HG03558 (cell line): ENCODE data around the gene EFR3B.

ENCODE experiments used
- ATAC-seq: cut with Tn5 transposase; IDR thresholded peaks from one replicate; pipeline ENCODE4 v1.9.1; 2021; ENCODE audit warnings: moderate number of reproducible peaks; ENCODE audit not compliant: unreplicated experiment; ENCODE audit errors: extremely low read depth

Gene EFR3B

DNA sequence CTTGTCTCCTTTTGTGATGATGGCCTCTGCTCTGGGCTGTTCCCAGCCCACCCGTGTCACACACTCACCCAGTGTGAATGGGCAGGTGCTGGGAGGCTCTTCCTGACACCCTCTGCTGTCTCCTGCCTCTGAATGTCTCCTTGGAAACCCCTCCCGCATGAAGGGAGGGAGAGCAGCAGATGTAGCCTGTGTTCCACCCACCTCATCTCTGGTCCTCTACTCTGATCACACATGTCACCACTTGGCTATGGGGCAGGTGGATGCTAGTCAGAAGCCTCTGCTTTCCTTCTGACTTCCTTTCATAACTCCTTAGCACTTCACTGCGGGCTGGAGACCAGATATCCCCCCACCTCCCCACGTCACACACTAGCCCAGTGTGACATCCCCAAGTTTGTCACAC is 23.9 kb downstream of the EFR3B start:
- ATAC-seq, result no peak

DNA sequence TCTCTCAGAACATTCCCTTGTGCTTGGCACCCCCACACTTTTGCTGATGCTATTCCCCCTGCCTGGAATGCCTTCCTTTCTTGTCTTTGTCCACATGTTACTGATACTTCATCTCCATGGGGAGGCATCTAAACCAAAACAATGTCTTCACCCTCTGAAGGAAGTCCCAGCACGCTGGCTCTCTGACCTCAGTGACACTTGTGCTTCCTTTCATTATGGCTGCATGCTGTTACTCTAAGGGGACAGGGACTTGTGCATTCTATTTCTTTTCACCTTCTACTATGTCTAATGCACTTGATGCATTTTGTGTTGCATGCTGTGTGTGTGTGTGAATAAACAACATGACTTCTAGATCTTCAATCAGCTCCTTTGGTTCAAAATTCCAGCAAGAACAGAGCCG is 24.6 kb downstream of the EFR3B start:
- no peak for ATAC-seq

DNA sequence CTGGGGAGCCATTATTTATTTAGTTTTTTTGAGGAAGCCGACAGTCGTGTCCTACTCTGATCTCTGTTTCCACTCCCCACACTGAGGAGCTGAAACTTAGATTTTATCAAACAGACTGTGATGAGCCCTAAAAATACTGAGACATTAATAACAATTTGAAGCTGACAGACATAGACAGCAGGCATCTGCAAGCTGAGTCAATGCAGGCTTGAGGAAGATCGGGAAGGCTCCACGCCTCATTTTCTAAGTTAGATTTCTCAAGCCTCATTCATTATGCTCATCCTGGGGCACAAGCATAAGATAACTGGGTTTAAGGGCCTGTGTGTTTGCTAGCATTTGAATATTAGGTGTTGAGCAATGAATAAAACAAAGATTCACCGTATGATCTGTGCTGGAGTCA is 26.3 kb downstream of the EFR3B start:
- no peak for ATAC-seq

DNA sequence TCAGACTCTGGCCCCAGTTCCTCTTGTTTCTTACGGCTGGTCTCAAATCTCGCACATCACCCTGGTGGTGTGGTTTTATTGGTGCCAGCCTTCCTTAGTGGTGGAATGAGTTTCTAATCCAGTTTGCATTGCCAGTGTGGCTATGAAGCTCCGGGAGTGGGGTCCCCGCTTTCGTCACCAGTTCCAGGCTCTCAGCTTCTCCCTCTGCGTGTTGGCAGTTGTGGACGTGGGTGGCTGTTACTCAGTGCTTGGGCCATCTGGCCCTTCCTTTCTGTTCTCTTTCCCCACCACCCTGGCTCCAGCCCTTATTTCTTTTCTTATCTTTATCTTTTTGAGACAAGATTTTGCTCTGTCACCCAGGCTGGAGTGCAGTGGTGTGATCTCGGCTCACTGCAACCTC is 30.1 kb downstream of the EFR3B start:
- no peak for ATAC-seq

DNA sequence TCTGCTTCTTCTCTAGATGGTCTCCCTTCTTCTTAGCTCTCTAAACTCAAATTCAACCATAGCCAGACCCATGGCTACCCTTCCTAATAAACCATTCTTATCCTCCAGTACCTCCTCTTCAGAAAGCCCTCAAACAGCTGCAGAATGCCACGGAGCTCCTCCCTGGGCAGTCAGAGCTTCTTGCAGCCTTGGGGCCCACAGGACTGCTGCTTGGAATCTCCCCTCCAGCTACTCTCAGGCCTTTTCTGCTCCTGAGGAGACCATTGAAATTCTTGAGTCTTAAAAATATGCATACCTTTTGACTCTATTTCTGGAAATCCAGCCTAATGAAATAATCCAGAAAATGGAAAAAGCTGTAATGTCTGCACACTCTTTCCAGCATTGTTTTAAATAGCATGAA is 30.7 kb downstream of the EFR3B start:
- ATAC-seq, result no peak

DNA sequence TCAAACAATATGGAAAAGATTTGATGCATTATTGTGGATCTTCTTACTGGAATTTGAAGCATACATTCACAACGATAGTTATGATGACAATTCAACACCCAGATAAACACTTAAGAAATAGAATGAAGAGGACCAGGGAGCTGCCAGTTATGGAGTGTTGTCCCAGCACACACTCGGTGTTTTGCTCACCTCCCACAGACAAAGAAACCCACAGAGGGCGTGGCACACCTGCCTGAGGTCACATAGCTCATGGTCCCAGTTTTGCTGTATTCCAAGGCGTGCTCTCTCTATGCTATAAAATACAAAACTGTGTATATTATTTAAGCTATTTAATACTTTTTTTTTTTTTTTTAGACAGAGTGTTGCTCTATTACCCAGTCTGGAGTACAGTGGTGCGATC is 31.1 kb downstream of the EFR3B start:
- ATAC-seq, result no peak

DNA sequence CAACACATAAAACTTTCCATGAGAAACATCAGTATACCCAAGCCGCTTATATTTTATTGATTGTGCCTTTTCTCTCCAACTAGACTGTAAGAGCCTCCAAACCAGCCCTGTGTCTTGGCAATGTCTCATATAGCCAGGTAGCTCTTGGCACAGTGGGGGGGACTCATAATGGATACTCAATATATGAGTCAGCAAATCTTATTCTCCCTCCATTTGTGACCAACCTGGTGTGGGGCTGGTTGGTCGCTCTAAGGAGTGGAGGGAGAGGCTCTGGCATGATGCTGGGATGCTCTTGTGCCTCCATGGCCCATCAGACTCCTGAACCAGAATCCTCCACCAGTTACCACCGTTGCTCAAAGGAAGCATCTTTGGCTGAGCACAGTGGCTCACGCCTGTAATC is 32.0 kb downstream of the EFR3B start:
- no peak for ATAC-seq

DNA sequence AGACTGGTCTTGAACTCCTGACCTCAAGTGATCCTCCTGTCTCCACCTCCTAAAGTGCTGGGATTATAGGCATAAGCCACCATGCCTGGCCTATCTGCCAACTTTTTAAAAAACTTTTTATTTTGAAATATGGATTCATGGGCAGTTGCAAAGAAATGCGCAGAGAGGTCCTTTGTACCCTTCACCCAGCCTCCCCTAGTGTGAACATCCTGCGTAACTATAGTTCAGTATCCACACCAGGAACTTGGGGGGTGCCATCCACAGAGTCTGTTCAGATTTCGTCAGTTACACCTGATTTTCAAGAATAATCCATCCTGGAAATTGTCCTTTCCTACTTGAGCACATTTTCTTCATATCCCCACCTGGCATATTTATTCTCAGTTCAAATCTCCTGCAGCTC is 33.0 kb downstream of the EFR3B start:
- no peak for ATAC-seq

DNA sequence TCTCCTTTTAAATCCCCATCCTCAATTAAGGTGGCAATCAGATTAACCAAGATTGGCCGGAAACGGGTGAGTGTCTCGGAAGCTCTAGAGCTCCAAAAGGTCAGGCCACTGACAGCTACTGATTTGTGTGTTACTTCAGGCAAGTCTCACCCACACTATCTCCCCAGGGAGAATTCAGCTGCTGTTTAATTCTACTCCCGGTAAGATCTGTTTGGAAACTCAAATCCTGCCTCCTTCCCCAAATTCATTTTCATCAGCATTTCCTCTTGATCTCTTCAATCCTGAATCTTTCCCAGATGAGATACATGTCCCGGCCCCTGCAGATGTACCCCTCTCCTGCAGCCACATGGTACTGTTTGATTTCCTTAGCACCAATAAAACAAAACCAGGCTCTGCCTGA is 34.9 kb downstream of the EFR3B start:
- no peak for ATAC-seq

DNA sequence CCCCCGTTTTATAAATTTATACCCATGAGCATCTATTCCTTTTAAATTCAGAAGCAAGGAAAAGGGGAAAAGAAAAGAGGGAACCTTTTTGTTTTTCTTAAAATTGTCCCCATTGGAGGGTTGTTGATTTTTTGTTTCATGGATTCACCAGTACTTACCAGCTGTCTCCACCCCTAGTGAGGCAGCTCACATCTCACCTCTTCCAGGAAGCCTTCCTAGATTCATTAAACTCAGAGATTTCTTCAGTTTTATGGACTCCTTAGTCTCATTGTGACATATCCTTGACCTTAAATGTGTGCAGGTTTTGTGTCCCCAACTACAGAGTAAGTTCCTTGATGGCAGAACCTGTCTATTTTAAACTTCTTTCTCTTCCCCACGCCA is 35.9 kb downstream of the EFR3B start:
- no peak for ATAC-seq

DNA sequence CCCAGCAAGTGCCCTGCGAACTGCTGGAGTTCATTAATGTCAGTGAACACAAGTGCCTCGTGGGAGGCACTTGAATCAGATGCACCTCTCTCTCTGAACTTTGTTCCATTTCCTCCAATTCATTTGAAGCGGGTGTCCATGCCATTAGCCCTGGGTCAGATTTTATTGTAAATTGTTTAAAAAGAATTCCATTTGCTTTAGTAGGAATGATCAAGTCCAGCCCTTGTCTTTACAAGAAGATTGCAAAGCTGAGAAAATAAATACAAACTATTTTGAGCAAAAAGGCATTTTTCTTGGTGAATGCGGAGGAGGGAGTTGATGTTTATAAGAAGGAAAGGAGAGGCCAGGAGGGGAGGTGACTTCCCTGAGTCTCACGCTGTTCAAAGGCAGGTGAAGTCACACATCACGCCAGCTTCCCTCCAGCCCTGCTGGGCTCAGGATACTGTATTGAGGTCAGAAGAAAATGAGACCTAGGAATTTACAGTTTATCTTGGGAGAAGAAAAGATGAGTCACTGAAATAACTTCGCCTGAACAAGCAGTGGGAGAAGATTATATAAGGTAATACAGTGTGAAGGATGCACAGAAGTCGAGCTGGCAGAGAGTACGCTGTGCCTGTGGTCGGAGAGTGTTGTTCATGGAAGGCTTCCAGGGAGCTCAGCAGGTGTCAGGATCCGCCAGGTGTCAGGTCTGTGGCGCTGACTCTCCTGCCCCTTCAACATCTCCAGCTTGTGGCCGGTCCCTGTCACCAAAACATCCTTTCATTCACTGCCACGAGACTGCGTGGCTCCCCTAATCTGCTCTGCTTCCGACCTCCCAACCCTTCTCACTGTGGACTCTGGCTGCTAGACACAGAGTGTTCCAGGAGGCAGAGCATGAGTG is 36.5 kb downstream of the EFR3B start:
- no peak for ATAC-seq

DNA sequence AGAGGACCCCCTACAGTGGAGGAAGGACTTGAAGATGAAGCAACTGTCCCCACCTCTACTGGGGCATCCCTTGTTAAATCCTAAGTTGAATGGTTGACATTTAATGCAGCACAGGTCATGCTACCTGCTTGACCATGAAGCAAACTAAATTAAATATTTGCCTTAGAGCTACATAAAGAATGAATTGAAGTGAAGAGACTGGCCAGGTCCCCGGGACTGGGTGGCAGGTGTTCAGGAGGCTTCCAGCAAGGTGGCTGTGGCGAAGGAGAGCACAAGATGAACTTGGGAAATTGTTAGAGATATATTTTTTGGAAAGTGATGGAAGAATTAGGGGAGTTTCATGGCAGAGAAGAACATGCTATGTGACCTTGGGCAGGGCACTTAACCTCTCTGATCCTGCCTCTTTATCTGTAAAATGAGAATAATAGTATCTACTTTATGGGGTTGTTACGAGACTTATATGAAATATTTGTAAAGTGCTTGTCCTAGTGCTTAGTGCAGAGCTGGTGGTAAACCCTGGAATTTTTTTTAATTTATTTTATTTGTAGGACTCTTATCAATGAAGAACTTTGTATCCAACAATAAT is 37.3 kb downstream of the EFR3B start:
- ATAC-seq, result no peak

DNA sequence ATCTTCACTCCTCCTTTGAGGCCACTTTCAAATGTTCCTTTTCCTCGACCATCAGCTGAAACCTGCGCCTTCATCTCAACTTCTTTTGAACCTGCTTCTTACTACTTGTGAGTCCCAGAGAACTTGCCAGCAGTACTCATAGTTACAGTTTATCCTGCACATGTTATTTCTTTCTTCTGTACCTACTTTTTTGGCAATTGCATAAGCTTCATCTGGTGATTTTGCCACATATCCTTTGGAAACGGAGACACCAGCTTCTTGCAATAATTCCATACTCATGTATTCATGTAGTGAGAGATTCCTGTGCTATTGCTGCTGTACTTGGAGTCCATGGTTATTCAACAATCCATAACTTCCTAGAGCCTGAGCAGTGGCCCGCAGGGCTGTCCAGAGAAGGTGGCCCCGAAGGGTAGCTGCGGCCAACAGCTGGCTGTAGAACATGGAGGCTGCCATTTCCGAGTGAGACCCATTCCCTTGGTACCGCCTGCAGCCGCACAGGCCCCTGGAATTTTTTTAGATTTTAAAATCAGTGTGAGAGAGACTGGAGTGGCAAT is 39.4 kb downstream of the EFR3B start:
- no peak for ATAC-seq

DNA sequence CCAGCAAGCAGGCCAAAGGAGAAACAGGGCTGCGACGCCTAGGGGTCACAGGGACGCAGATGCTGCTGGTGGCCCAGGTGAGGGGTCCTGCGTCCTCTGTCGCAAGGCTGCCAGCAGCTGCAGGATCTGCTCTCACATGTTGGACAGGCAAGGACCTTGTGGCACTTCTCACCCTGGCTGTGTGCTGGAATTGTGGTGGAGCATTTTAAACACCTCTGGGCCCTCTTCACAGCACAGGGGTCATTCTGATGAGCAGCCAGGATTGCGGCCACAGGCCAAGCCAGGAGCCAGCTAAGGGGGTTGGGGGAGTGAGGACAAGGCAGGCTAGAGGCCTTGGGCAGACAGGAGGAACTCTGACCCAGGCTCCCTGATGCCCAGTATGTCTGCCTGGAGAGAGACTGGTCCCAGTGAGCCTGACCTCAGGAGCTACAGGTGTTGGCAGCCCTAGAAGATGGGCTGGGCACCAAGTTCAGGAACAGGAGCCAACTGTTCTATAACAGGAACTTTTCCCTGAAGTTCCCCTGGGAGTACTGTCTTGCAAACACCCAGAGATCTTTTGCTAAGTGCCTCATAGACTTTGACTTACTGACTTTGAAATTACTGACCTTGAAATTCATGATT is 40.2 kb downstream of the EFR3B start:
- ATAC-seq, result no peak

DNA sequence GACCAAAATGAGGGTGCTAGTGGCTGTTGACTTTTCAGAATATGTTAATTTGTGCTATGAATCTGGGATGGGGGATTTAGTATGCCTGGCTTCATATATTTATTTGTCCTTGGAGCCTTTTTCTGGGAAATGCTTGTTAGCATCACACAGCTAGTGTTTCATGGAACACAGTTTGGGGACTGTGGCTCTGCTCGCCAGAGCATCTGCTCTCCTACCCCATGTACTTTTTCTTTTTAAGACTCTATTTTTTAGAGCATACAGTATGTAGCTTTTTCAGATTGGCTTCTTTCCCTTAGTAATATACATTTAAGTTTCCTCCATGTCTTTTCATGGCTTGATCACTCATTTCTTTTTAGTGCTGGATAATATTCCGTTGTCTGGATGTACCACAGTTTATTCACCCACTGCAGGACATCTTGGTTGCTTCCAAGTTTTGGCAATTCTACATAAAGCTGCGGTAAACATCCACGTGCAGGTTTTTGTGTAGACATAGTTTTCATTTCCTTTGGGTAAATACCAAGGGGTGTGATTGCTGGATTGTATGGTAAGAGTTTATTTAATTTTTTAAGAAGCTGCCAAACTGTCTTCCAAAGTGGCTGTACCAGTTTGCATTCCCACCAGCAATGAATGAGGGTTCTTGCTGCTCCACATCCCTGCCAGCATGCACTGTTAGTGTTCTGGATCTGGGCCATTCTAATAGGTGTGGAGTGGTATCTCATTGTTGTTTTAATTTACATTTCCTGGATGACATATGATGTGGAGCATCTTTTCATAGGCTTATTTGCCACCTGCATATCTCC is 44.1 kb downstream of the EFR3B start:
- no peak for ATAC-seq

DNA sequence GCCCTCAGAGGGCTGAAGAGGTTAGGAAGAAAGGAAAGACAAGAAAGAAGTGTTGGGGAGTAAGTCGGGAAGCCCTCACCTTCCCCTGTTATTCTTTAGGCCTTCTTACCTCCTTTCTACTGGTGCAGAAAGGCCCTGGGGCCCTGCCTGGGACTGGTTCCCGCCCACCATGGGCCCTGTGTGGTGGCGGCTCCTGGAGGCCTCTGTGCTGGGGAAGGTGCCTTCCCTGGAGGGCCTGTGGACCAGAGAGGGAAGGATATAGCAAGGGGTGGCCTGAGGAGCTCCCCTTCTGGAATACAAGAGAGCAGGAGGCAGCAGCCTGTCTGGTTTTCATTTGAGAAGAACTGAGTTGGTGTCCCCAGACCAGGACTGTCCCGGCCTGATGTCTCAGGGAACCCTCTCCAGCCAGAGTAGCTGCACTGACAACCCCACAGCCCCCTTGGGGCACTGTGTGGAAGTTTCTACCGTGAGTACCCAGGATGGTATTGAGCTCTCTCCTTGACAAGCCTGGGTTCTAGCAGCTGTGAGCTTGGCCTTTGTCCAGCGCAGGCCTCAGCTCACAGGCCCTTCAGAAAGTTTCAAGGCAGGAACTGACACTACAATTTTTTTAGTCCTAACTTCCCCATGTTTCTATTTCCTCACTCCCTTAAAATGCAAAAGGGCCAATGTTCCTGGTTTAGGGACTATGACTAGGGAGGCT is 47.1 kb downstream of the EFR3B start:
- ATAC-seq, result no peak

DNA sequence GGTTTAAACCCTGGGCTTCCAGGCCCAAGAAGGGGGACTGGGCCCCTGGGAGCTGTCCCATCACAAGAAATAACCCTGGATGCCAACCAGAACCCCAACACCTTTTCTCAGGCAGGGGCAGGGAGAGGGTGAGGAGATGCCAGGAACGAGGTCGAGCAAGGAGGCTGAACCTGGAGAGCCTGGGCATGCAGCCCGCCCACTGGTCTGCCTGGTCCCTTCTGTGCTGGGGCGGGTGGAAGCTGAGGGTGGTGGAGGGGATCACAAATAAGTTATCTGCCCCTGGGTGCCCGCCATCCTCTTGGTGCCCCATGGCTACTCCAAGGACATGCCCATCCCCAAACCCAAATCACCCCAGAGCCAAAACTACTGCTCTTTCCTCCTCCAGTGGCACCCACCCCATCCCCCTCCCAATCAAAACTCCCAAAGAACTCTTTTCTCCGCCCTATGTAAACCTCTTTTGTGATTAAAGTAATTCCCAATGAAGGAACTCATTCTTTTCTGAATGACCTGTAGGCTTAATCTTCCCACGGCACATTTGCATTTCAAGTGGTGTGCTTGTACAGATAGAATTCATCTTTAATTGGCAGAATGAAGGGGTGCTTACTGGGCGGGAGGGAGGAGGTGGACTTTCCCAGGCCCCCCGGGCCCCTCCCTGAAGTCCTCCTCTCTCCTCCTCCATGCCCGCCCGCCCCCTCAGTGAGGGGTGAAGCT is 47.9 kb downstream of the EFR3B start:
- ATAC-seq, result no peak

DNA sequence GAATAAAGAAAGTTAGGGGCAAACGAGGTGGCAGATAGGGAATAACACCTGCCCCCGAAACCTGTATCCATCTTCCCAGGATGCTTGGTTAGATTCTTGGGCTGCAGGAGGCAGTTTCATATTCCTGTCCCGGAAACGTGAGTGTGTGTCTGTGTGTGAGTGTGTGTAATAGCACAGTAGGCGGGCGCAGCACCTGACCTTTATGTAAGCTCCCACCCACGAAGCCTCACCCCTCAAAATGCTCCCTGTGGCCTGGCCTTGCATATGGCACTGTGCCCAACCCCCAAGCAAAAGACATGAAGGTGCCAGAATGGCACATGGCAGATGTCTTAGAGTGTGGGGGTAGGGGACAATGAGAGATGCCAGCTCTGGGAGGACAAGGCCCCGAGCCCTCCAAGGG is 48.9 kb downstream of the EFR3B start:
- no peak for ATAC-seq

DNA sequence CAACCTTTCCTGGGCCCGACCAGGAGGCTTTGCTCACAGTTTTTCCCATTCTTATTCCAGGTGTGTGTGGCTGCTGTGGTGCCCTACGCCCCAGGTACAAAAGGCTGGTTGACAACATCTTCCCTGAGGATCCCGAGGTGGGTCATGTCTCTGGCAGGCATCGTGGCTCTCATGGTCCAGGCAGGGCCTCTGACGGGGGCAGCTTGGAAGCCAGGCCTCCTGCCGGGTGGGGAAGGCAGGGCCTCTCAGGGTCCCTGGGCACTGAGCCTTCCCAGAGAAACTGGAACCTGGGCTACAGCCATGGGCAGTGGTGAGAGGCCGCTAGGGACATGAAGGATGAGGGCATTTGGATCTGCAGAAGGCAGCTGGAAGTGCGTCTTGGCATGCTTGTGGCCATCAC is 49.4 kb downstream of the EFR3B start:
- no peak for ATAC-seq
